OCI-LY7 (cell line): Measurements from ENCODE around the gene PTGES.

Source experiments
- EZH2phosphoT487 ChIP-seq: fragments of 200-600 bp; sonication (generic); IDR thresholded peaks from 2 replicates; pipeline ENCODE4 v1.6.1; 2018; ENCODE audit warnings: low read depth, borderline replicate concordance, mild to moderate bottlenecking, mixed run types, antibody characterized with exemption, low read length, moderate library complexity, mixed read lengths
- TF ChIP-seq, protein P1 (sequence below): fragments of 200-600 bp; sonication (generic); conservative IDR thresholded peaks from 2 replicates; pipeline ENCODE4 v1.5.1; 2014; ENCODE audit warnings: mild to moderate bottlenecking, antibody characterized with exemption, low read length, moderate library complexity, mixed read lengths

- TF ChIP-seq, protein P1, sequence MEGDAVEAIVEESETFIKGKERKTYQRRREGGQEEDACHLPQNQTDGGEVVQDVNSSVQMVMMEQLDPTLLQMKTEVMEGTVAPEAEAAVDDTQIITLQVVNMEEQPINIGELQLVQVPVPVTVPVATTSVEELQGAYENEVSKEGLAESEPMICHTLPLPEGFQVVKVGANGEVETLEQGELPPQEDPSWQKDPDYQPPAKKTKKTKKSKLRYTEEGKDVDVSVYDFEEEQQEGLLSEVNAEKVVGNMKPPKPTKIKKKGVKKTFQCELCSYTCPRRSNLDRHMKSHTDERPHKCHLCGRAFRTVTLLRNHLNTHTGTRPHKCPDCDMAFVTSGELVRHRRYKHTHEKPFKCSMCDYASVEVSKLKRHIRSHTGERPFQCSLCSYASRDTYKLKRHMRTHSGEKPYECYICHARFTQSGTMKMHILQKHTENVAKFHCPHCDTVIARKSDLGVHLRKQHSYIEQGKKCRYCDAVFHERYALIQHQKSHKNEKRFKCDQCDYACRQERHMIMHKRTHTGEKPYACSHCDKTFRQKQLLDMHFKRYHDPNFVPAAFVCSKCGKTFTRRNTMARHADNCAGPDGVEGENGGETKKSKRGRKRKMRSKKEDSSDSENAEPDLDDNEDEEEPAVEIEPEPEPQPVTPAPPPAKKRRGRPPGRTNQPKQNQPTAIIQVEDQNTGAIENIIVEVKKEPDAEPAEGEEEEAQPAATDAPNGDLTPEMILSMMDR: no peak
- no peak for TF ChIP-seq EZH2phosphoT487
Measured at GRCh38 chr9:129736334-129736733, 16.5 kb downstream of the PTGES start.
